Embryonic facial prominence (tissue), 1 donor: Measurements from ENCODE around the gene CD63.

Source experiments
- DNase-seq: peaks from one replicate; pipeline ENCODE4 v3.0.0-alpha.2; 2016; ENCODE audit errors: extremely low spot score

CD63 gene

DNA sequence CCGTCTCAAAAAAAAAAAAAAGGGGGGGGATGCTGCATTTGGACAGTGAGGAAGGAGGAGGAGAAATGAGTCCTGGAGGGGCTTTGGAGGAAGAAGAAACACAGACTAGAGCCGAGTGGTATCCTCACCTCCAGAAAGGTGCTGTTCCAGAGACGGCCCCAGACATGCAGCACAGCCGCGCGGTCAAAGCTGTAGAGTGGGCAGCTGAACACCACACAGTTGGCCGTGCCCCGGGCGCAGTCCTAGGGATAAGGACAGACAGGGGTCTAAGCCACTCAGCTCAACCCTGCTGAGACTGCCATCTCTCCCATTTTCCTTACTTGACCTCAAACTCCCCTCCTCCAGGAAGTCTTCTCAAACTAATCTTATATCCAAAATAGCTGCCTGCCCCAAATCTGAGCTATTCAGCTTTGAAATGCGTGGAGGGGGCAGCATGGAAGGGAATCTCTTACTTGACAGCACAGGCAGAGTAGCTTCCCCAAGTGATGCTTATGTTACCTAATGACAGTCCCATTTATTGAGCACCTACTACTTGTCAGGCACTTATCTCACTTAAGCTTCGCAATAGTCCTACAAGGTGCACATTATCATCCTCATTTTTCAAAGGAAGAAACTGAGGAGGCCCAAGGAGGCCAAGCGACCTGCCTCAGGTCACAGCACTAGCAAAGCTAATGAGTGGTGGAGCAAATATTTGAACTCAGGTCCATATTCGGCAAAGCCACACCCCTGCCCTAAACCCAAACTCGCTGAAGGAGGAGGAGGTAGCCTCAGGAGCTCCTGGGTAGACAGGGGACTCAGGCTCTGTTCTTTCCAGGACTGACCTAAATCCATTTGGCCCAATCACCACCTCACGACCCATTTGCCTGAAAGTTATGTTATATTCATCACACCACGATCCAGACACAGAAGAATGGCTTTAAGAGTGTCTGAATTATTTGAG lies 39.8 kb downstream of the CD63 start:
- DNase-seq: no peak

GRCh38 chr12:55687746-55688145 lies 41.1 kb downstream of the CD63 start:
- no peak for DNase-seq

GRCh38 chr12:55686366-55687010 lies 42.3 kb downstream of the CD63 start:
- DNase-seq: no peak

GRCh38 chr12:55685671-55686070 lies 43.1 kb downstream of the CD63 start:
- no peak for DNase-seq

DNA sequence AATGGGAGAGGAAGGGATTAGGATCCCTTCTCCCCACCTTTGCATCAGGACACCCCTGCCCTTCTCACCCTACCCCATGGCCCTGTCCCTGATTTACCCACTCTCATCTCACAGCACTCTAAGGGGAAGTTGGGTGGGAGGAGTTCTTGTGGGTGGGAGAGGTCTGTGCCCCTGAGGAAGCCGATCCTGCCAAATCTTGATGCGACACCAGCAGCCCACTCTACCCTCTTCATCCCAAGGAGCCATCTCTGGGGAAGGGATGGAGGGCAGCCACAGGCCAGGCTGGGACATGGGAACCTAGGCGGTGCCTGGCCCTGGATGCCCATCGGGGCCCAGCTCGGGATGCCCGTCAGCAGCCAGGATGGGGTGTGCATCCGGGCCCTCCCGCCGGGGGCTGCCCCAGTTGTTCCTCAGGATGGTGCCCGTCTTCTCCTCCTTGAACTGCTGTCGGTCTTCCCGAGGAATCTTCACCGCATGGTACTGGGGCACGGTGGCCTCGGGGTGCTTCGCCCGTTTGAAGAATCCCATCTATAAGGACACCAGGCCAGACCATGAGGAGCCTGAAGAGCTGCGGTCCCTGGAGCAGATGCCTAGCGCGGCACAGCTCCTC lies 43.9 kb downstream of the CD63 start:
- no peak for DNase-seq

GRCh38 chr12:55683676-55684075 lies 45.1 kb downstream of the CD63 start:
- no peak for DNase-seq

DNA sequence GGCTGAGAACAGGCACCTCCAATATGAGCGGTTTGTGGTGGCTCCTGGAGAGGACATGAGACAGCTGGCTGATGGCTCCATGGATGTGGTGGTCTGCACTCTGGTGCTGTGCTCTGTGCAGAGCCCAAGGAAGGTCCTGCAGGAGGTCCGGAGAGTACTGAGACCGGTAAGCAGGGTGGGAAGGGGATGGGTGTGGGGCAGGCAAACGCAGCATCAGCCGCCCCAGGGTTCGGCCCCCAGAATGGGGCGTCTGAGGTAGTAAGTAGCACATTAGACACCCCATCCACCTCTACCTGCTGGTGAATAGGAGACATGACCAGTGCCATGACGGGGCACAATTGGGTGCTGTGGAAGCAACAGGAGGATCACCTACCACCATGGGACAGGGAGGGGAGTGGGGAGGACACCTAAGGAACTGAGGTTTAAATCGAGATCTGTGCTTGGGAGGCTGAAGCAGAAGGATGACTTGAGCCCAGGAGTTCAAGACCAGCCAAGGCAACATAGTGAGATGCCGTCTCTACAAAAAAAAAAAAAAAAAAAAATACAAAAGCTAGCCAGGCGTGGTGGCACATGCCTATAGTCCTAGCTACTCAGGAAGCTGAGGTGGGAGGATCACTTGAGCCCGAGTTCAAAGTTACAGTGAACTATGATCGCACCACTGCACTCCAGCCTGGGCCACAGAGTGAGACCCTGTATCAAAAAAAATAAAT lies 46.6 kb downstream of the CD63 start:
- no peak for DNase-seq

- DNase-seq: no peak
Observed at GRCh38 chr12:55681142-55682077, 47.4 kb downstream of the CD63 start.

DNA sequence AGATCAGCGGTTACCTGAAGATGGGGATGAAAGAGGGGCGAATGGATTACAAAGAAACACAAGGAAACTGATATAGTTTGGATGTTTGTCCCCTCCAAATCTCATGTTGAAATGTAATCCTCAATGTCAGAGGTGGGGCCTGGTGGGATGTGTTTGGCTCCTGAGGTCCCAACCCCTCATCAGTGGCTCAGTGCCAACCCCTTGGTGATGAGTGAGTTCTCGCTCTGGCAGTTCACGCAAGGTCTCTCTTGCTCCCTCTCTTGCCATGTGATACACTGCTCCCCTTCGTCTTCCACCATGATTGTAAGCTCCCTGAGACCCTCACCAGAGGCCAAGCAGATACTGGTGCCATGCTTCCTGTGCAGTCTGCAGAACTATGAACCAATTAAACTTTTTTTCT lies 49.1 kb downstream of the CD63 start:
- DNase-seq: no peak

- no peak for DNase-seq
Observed at GRCh38 chr12:55676707-55677106, 52.1 kb downstream of the CD63 start.

- no peak for DNase-seq
Observed at GRCh38 chr12:55675666-55676065, 53.1 kb downstream of the CD63 start.
